Measurements from ENCODE around the gene CD4. TPM values are rescaled to one million over a fixed set of nuclear protein-coding genes. Genes with fewer than 3 reads are reported as not detected.

Gene CD4
- total RNA-seq, 1 donor from 2014 or later: not detected

GRCh38 chr12:6831450-6831995 is 42.2 kb downstream of the CD4 start:
- no peak for TF ChIP-seq CTCF (IDR thresholded peaks at IDR 0.05; ENCODE audit: insufficient read depth, low read length, severe bottlenecking)
- no peak for FAIRE-seq

GRCh38 chr12:6832125-6832524 is 42.8 kb downstream of the CD4 start:
- H3K4me3 ChIP-seq (ENCODE audit: low read depth, low read length): no peak overlapping the region
- H3K27me3 ChIP-seq (ENCODE audit: control insufficient read depth, insufficient read depth, low read length): no peaks in the 10 kb centered on the region
- no peak for TF ChIP-seq CTCF (IDR thresholded peaks at IDR 0.05; ENCODE audit: insufficient read depth, low read length, severe bottlenecking)
- peaks cover 2% of the 10 kb centered on the region for H3K36me3 ChIP-seq (ENCODE audit: control insufficient read depth, insufficient read depth, low read length)
- FAIRE-seq (no peak), DNase-seq (ENCODE audit: low read depth) (no peak)

More at GRCh38 chr12:6831450-6831995, 42.2 kb downstream of the CD4 start:
- no peaks in the 10 kb centered on the region for H3K27me3 ChIP-seq (ENCODE audit: control insufficient read depth, insufficient read depth, low read length)
- no peak overlapping the region for H3K4me3 ChIP-seq (ENCODE audit: low read depth, low read length)
- no peak for DNase-seq (ENCODE audit: low read depth)
- peaks cover 2% of the 10 kb centered on the region for H3K36me3 ChIP-seq (ENCODE audit: control insufficient read depth, insufficient read depth, low read length)

GRCh38 chr12:6833189-6833890 is 44.0 kb downstream of the CD4 start:
- FAIRE-seq (no peak), DNase-seq (ENCODE audit: low read depth) (no peak)
- no peaks in the 10 kb centered on the region for H3K27me3 ChIP-seq (ENCODE audit: control insufficient read depth, insufficient read depth, low read length)
- no peak for TF ChIP-seq CTCF (IDR thresholded peaks at IDR 0.05; ENCODE audit: insufficient read depth, low read length, severe bottlenecking)
- H3K4me3 ChIP-seq (ENCODE audit: low read depth, low read length): no peak overlapping the region
- H3K36me3 ChIP-seq (ENCODE audit: control insufficient read depth, insufficient read depth, low read length): peaks cover 7% of the 10 kb centered on the region

- Histone ChIP-seq H3K36me3 (ENCODE audit: control insufficient read depth, insufficient read depth, low read length) (peaks cover 7% of the 10 kb centered on the region), H3K27me3 (ENCODE audit: control insufficient read depth, insufficient read depth, low read length) (no peaks in the 10 kb centered on the region), H3K4me3 (ENCODE audit: low read depth, low read length) (no peak overlapping the region)
- TF ChIP-seq CTCF (IDR thresholded peaks at IDR 0.05; ENCODE audit: insufficient read depth, low read length, severe bottlenecking): no peak
- DNase-seq (ENCODE audit: low read depth) (no peak), FAIRE-seq (no peak)
These were observed 44.9 kb downstream of the CD4 start for GRCh38 chr12:6834254-6834653.

- no peak for DNase-seq (ENCODE audit: low read depth)
- peaks cover 7% of the 10 kb centered on the region for H3K36me3 ChIP-seq (ENCODE audit: control insufficient read depth, insufficient read depth, low read length)
- no peak for TF ChIP-seq CTCF (IDR thresholded peaks at IDR 0.05; ENCODE audit: insufficient read depth, low read length, severe bottlenecking)
- no peaks in the 10 kb centered on the region for H3K27me3 ChIP-seq (ENCODE audit: control insufficient read depth, insufficient read depth, low read length)
- no peak for FAIRE-seq
- H3K4me3 ChIP-seq (ENCODE audit: low read depth, low read length): no peak overlapping the region
These were observed 45.5 kb downstream of the CD4 start for GRCh38 chr12:6834873-6835272.
